SHP77 treated with DMSO at 0.1 percent for 48 hours (cell line): ENCODE results near the gene TTC39B.
A peak's percentile ranks its signal among the peaks of the same experiment; 100 is the strongest.

ENCODE experiments used
- DNase-seq: peaks from one replicate; lab custom pipeline; 2025; lab: John Stamatoyannopoulos, UW

Gene TTC39B

GRCh38 chr9:15300218-15300617 lies 6.8 kb downstream of the TTC39B start:
- DNase-seq = no peak

GRCh38 chr9:15299374-15299939 lies 7.6 kb downstream of the TTC39B start:
- no peak for DNase-seq

- no peak for DNase-seq
Observed at GRCh38 chr9:15298362-15298761, 8.7 kb downstream of the TTC39B start.

- no peak for DNase-seq
Observed at GRCh38 chr9:15295761-15296405, 11.1 kb downstream of the TTC39B start.

GRCh38 chr9:15294604-15295003 lies 12.4 kb downstream of the TTC39B start:
- DNase-seq = no peak

- DNase-seq = peak; percentile 6
Observed at GRCh38 chr9:15293804-15294316, 13.2 kb downstream of the TTC39B start.

- DNase-seq = no peak
Observed at GRCh38 chr9:15293084-15293483, 13.9 kb downstream of the TTC39B start.

GRCh38 chr9:15289603-15290002 lies 17.4 kb downstream of the TTC39B start:
- DNase-seq = no peak

GRCh38 chr9:15287309-15287708 lies 19.7 kb downstream of the TTC39B start:
- no peak for DNase-seq

- no peak for DNase-seq
Observed at GRCh38 chr9:15286161-15286821, 20.7 kb downstream of the TTC39B start.

GRCh38 chr9:15282567-15283285 lies 24.3 kb downstream of the TTC39B start:
- no peak for DNase-seq

- DNase-seq = no peak
Observed at GRCh38 chr9:15280647-15281046, 26.4 kb downstream of the TTC39B start.

- DNase-seq = no peak
Observed at GRCh38 chr9:15278839-15279238, 28.2 kb downstream of the TTC39B start.

GRCh38 chr9:15278091-15278687 lies 28.8 kb downstream of the TTC39B start:
- no peak for DNase-seq

GRCh38 chr9:15277400-15278090 lies 29.5 kb downstream of the TTC39B start:
- no peak for DNase-seq

- DNase-seq = no peak
Observed at GRCh38 chr9:15276328-15276938, 30.6 kb downstream of the TTC39B start.

- DNase-seq = no peak
Observed at GRCh38 chr9:15274425-15274824, 32.6 kb downstream of the TTC39B start.

GRCh38 chr9:15272377-15272928 lies 34.6 kb downstream of the TTC39B start:
- DNase-seq = no peak

- no peak for DNase-seq
Observed at GRCh38 chr9:15271403-15271802, 35.6 kb downstream of the TTC39B start.

- no peak for DNase-seq
Observed at GRCh38 chr9:15268782-15269181, 38.2 kb downstream of the TTC39B start.

GRCh38 chr9:15268317-15268716 lies 38.7 kb downstream of the TTC39B start:
- DNase-seq = no peak
